Measurements from ENCODE around the gene ARFIP2.

The ARFIP2 gene

DNA sequence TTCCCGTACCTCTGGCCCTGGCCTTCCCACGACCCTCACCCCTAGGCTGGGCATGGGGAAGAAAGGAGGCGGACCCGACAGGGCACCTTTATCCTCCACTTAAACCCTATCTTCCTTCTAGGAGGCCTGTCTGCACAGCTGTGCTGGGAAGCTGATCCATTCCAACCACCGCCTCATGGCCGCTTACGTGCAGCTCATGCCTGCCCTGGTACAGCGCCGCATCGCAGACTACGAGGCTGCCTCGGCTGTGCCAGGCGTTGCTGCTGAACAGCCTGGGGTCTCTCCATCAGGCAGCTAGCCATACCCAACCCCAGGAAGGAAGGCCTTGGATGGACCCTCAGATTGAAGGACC lies 769 bp upstream of the ARFIP2 start:
- no peak for DNase-seq

- DNase-seq = no peak
Measured at GRCh38 chr11:6480299-6480914, 724 bp downstream of the ARFIP2 start.

GRCh38 chr11:6476571-6476970 lies 4.6 kb downstream of the ARFIP2 start:
- no peak for DNase-seq

- no peak for DNase-seq
Measured at GRCh38 chr11:6475936-6476335, 5.2 kb downstream of the ARFIP2 start.

GRCh38 chr11:6474806-6475500 lies 6.2 kb downstream of the ARFIP2 start:
- no peak for DNase-seq

- DNase-seq = no peak
Measured at GRCh38 chr11:6474413-6474792, 6.7 kb downstream of the ARFIP2 start.

GRCh38 chr11:6473451-6474412 lies 7.4 kb downstream of the ARFIP2 start, which contains the start of gene TRIM3:
TRIM3 (minus strand) TSS chr11:6473941; CDS start chr11:6465695, 8,246 bp downstream.
- DNase-seq = peak; percentile 68

DNA sequence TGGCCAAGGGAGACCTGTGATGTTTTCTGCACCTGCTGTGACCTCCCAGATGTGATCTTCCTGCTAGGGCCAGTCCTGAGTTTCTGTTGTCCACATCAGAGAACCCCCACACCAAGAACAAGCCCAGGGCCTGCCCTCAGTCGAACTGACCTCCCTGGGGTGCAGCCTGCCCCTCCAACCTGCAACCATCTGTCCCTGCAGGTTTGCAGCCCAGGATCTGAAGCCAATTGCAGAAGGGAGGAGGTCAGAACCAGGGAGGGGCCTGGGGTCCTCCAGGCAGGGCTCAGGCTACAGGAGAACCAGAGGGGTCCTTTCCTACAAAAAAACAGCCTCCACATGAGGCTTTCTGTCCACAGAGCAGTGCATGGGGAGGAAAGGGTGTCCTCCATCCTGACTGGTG lies 8.2 kb downstream of the ARFIP2 start:
- no peak for DNase-seq

- DNase-seq = no peak
Measured at GRCh38 chr11:6469599-6469998, 11.5 kb downstream of the ARFIP2 start.

DNA sequence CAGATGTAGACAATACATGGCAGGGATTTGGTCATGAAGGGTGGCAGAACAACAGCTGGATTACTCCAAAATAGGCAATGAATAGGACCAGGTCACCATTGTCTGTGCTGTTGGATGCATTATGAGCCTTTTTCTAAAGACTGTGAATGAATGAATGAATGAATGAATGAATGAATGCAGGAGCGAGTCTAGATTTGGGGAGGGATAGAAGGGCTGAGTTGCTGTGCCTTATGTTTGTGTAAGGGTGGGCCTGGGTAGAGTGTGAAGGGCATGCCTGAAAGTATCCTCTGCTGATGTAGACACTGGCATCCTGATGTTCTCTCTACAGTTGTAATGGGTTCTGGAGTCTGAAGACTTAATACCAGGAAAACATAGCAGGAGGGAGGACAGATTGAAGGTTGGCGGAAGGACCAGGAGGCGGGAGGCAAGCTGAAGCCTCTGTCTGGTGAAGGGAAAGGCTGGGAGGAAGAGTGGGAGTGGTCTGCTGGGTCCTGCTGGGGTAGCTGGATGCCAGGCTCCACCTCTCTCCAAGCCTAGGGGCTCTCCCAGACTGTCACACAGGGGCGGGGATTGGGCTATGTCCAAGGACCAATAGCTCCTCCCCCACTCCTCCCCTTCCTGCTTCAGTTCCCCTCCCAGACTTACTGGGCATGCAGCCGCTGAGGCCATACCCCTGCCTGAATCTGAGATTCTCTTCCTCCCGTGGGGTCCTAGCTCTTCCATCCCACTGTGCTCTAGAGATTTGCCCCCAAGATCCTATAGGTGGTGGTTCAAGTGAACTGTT lies 12.2 kb downstream of the ARFIP2 start:
- DNase-seq = no peak

DNA sequence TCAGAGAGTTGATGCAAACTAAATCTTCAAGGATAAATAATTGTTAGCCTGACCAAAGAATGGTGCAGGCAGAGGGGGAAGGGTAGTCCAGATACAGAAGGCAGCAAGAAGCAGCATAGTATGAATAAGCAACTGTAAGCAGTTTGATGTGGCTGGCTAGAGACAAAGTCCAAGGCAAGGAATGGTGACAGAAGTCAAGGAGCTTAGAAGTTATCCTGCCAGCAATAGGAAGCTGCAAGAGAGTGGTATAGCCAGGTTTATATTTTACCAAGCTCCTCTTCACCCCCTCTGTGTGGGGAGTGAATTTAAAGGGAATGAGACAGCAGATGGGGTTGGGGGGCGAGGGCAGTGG lies 22.1 kb downstream of the ARFIP2 start:
- DNase-seq = no peak

DNA sequence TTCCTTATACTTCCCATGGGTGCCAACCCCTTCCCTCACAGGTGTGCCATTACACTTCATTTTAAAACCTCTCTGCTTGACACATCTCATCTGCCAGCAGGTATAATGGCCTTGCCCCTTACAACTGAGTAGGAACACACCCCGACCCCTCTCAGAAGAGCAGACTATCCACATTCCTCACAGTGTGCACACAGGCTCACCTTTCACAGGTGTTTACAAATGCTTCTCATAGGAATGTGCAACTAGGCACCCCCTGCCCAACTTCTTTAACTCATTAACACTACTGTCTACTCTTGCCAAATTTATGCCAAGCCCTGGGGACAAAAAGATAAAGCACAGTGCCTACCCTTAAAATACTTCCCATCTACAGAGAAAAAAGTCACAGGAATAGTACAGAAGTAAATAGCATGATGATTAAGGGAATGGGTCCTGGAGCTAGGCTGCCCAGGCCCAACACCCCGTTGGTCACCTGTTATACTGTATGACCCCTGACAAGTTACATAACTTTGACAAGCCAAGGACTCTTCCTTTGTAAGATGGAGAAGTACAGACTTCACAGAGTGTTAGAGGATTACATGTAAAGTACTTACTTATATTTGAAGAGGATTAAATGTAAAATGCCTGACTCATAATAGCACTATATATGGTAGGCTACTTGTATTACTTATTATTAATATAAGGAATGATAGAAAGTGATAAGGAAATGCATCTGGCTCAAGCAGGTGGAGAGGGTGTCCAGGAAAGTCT lies 22.6 kb downstream of the ARFIP2 start:
- DNase-seq = no peak

DNA sequence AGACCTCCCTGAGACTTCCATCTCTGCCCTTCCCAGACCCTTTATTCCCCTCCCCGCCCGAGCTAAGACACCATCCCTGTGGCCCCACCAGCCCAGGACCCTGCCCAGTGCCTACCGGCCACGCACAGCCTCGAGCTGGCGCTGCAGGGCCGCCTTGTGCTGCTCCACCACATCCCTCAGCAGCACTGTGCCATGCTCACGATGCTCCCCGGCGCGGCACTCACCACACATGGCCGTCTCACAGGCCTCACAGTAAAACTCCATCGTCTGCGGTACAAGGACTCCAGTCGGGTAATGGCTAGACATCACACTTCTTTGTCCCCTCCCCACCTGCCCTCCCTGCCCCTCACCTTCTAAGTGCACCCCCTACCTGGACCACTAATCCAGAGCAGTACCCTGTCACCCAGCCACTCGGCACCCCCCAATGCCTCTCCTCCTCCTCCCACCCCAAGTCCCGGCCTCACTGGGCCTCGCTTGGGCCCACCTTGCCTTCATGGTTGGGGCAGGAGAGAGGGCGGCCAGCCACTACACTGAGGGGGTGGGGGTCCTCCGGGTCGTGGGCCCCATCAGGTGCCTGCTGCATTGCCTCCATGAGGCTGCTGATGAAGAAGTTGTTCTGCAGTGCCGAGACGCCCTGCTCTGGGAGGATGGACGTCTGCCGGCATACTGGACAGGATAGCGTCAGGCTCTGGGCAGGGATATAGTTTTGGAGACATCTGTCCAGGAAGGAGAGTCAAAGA lies 23.4 kb downstream of the ARFIP2 start:
- no peak for DNase-seq

GRCh38 chr11:6456361-6457073 lies 24.6 kb downstream of the ARFIP2 start:
- DNase-seq = no peak

- no peak for DNase-seq
Measured at GRCh38 chr11:6455070-6455469, 26.1 kb downstream of the ARFIP2 start.

GRCh38 chr11:6453152-6453551 lies 28.0 kb downstream of the ARFIP2 start:
- no peak for DNase-seq

DNA sequence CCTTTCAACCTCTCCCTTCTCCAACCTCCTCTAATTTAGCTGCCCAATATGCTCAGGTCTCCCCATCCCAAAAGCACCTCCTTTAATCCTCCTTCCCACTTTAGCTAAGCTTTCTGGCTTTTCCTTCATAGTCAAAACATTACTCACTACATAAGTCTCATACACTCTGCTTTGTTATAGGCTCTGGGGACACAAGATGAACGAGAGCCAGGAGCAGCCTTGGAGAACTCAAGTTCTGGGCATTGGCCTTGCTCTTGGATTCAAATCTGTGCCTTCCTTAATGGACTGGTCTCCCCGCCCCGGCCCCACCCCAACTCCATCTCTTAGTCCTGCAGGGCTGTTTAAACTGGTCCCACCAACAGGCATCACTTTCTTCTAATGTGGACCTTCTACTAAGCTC lies 28.9 kb downstream of the ARFIP2 start:
- no peak for DNase-seq

GRCh38 chr11:6448574-6448973 lies 32.6 kb downstream of the ARFIP2 start:
- DNase-seq = no peak

DNA sequence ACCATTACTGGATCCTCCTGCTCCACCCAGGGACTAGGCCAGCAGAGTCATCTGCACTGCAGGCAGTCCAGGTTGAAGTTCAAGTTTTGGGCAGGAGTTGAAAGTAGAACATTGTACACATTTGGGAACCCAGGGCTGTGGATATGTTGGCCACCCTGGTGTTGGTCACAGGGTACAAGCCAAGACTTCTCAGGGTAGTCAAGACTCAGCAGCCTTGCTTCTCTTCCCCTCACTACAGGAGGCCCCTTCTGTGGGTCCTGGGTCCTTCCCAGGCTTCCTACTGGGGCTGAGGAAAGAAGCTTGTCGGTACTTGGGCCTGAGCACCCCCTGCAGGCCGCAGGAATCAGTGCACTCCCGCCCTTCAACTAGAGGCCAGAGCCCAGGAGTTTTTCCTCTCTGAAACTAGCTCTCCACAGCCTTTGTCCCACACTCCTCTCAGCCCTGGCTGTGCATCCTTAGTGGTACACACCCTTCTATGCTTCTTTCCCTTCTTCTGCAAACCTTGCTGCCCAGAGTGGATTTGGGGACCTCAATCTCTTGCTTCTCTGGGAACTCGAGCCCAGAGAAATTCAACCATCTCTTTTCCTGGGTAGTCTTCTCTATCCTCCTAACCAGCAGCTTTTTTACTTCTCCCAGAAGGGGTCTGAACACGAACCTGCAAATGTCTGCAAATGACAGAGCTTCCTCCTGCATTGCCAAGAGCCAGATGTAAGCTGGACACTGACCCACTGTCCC lies 37.7 kb downstream of the ARFIP2 start:
- peak; percentile 9 for DNase-seq

DNA sequence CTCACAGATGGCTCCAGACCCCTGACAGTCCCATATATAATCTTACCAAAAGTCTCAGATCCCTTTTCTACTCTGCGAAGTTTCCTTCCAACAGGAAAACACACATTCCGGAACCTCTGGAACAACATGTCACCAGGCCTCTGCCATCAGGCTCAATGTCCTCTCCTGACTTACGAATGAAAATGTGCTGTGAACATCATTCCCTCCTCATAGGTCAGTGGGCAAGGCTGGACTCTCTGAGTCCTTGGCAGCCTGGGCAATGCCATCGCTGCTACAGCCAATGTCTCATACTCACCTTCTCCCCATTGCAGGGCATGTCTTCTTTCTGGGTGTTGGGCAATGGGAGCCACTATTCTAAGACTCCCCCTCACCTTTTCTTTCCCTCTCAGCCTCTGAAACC lies 38.7 kb downstream of the ARFIP2 start:
- DNase-seq = no peak
